Astrocyte of the spinal cord (primary cell): ENCODE results near the gene MTA3.
"Not testable (repeated sequence)": the region's sequence is repeated elsewhere in the genome, so short reads cannot be mapped to it uniquely, and the experiment has no call there.

Source experiments
- DNase-seq: peaks from one replicate; pipeline ENCODE4 v3.0.0; 2011; ENCODE audit warnings: low read depth, low spot score
- H3K4me3 ChIP-seq: 2 replicates; pipeline ENCODE4 v1.5.1; 2011; ENCODE audit warnings: low read depth, mild to moderate bottlenecking, low read length, moderate library complexity
- CTCF ChIP-seq: IDR thresholded peaks from 2 replicates; pipeline ENCODE4 v1.5.1; 2012; ENCODE audit warnings: low read depth, mild to moderate bottlenecking, low read length, inconsistent platforms
- in situ Hi-C: cut with HindIII; loops from 2 replicates; pipeline ENCODE4 v1.10.0; 2017; ENCODE audit warnings: low sequenced_read_pairs

Gene MTA3

GRCh38 chr2:42723465-42723864, 155.0 kb downstream of the MTA3 start:
- DNase-seq: no peak
- no peak for TF ChIP-seq CTCF
- in situ Hi-C loops: no loop called here
- H3K4me3 ChIP-seq: no peak overlapping the region

- TF ChIP-seq CTCF: no peak
- H3K4me3 ChIP-seq: no peak overlapping the region
- no peak for DNase-seq
- in situ Hi-C loops: no loop called here
Observed at GRCh38 chr2:42724886-42725285, 156.5 kb downstream of the MTA3 start.

GRCh38 chr2:42725657-42726056, 157.2 kb downstream of the MTA3 start:
- in situ Hi-C loops: no loop called here
- DNase-seq: no peak

GRCh38 chr2:42726680-42727079, 158.2 kb downstream of the MTA3 start:
- DNase-seq: no peak
- no peak for TF ChIP-seq CTCF
- H3K4me3 ChIP-seq: no peak overlapping the region
- in situ Hi-C loops: no loop called here

More at GRCh38 chr2:42725657-42726056, 157.2 kb downstream of the MTA3 start:
- no peak for TF ChIP-seq CTCF
- H3K4me3 ChIP-seq: no peak overlapping the region

GRCh38 chr2:42731316-42731715, 162.9 kb downstream of the MTA3 start:
- DNase-seq, H3K4me3 ChIP-seq, in situ Hi-C loops: not testable (repeated sequence)

- TF ChIP-seq CTCF: no peak
- H3K4me3 ChIP-seq: no peak overlapping the region
- no peak for DNase-seq
- in situ Hi-C loops: no loop called here
Observed at GRCh38 chr2:42733852-42734251, 165.4 kb downstream of the MTA3 start.

- no peak for TF ChIP-seq CTCF
- no peak for DNase-seq
- no peak overlapping the region for H3K4me3 ChIP-seq
- in situ Hi-C loops: no loop called here
Observed at GRCh38 chr2:42736598-42737322, 168.3 kb downstream of the MTA3 start.
